Measurements from ENCODE around the gene LTB. TPM values are rescaled to one million over a fixed set of nuclear protein-coding genes. Genes with fewer than 3 reads are reported as not detected.
"Not testable (repeated sequence)": the region's sequence is repeated elsewhere in the genome, so short reads cannot be mapped to it uniquely, and the experiment has no call there.

LTB gene
- total RNA-seq, 4 donors from 2014 or later: not detected

DNA sequence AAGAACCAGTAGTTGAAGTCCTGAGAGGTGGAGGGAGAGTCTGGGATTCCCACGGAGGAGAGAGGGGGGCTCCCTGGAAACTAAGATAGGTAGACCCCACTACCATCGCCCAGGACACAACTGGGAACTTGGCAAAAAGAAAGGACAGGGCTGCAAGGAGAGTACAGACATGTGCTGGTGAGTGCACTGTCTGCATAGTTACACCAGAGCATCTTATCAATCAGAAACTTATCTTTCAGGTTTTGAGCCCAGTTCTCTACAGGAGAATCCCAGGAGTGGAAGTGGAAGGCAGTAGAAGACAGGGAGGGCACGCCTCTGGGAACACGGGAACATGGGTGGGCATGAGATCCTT, 22.6 kb downstream of the LTB start:
- TF ChIP-seq POLR2A (IDR thresholded peaks at IDR 0.05) (no peak), EP300 (IDR thresholded peaks at IDR 0.05) (no peak), POLR2AphosphoS5 (IDR thresholded peaks at IDR 0.05) (no peak)
- TF ChIP-seq, protein P1, sequence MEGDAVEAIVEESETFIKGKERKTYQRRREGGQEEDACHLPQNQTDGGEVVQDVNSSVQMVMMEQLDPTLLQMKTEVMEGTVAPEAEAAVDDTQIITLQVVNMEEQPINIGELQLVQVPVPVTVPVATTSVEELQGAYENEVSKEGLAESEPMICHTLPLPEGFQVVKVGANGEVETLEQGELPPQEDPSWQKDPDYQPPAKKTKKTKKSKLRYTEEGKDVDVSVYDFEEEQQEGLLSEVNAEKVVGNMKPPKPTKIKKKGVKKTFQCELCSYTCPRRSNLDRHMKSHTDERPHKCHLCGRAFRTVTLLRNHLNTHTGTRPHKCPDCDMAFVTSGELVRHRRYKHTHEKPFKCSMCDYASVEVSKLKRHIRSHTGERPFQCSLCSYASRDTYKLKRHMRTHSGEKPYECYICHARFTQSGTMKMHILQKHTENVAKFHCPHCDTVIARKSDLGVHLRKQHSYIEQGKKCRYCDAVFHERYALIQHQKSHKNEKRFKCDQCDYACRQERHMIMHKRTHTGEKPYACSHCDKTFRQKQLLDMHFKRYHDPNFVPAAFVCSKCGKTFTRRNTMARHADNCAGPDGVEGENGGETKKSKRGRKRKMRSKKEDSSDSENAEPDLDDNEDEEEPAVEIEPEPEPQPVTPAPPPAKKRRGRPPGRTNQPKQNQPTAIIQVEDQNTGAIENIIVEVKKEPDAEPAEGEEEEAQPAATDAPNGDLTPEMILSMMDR (IDR thresholded peaks at IDR 0.05): no peak
- peak overlapping the region; percentile 13 for H3K27ac ChIP-seq
- H3K9me3 ChIP-seq: no peaks in the 10 kb centered on the region
- H3K4me1 ChIP-seq: peaks cover 29% of the 10 kb centered on the region
- peaks cover 41% of the 10 kb centered on the region for H3K36me3 ChIP-seq
- DNase-seq (ENCODE audit: low spot score in 2 of 2): no peak
- H3K4me3 ChIP-seq: no peak overlapping the region
- 67% methylated on average over 4 of the region's 4 CpGs for WGBS
- no peaks in the 10 kb centered on the region for H3K27me3 ChIP-seq

GRCh38 chr6:31558631-31559500, 23.4 kb downstream of the LTB start:
- Histone ChIP-seq H3K9me3 (no peaks in the 10 kb centered on the region), H3K4me1 (peaks cover 29% of the 10 kb centered on the region), H3K27me3 (no peaks in the 10 kb centered on the region), H3K36me3 (peaks cover 45% of the 10 kb centered on the region), H3K27ac (no peak overlapping the region), H3K4me3 (no peak overlapping the region)
- DNase-seq (ENCODE audit: low spot score in 2 of 2): no peak
- TF ChIP-seq POLR2AphosphoS5 (IDR thresholded peaks at IDR 0.05) (no peak), POLR2A (IDR thresholded peaks at IDR 0.05) (no peak), EP300 (IDR thresholded peaks at IDR 0.05) (no peak)
- TF ChIP-seq, protein P1 (IDR thresholded peaks at IDR 0.05): no peak
- 72% methylated on average over 14 of the region's 14 CpGs for whole genome bisulfite sequencing

- Histone ChIP-seq H3K4me3 (no peak overlapping the region), H3K36me3 (peaks cover 50% of the 10 kb centered on the region), H3K27me3 (no peaks in the 10 kb centered on the region), H3K27ac (no peak overlapping the region), H3K4me1 (peaks cover 26% of the 10 kb centered on the region), H3K9me3 (no peaks in the 10 kb centered on the region)
- 69% methylated on average over 4 of the region's 8 CpGs for WGBS
- TF ChIP-seq, protein P1 (IDR thresholded peaks at IDR 0.05): no peak
- TF ChIP-seq POLR2AphosphoS5 (IDR thresholded peaks at IDR 0.05) (no peak), POLR2A (IDR thresholded peaks at IDR 0.05) (no peak), EP300 (IDR thresholded peaks at IDR 0.05) (no peak)
- no peak for DNase-seq (ENCODE audit: low spot score in 2 of 2)
Observed at GRCh38 chr6:31558318-31558625, 24.0 kb downstream of the LTB start.

- Histone ChIP-seq H3K27me3 (no peaks in the 10 kb centered on the region), H3K4me1 (peaks cover 26% of the 10 kb centered on the region), H3K4me3 (no peak overlapping the region), H3K27ac (no peak overlapping the region), H3K36me3 (peaks cover 52% of the 10 kb centered on the region), H3K9me3 (no peaks in the 10 kb centered on the region)
- no peak for DNase-seq (ENCODE audit: low spot score in 2 of 2)
- TF ChIP-seq EP300 (IDR thresholded peaks at IDR 0.05) (no peak), POLR2A (IDR thresholded peaks at IDR 0.05) (no peak), POLR2AphosphoS5 (IDR thresholded peaks at IDR 0.05) (no peak)
- TF ChIP-seq, protein P1 (IDR thresholded peaks at IDR 0.05): no peak
- 71% methylated on average over 14 of the region's 24 CpGs for WGBS
Observed at GRCh38 chr6:31557443-31558317, 24.5 kb downstream of the LTB start.

GRCh38 chr6:31556307-31556706, 25.9 kb downstream of the LTB start:
- Histone ChIP-seq H3K36me3 (peaks cover 61% of the 10 kb centered on the region), H3K27ac (no peak overlapping the region), H3K9me3 (no peaks in the 10 kb centered on the region), H3K27me3 (no peaks in the 10 kb centered on the region), H3K4me1 (peaks cover 25% of the 10 kb centered on the region), H3K4me3 (no peak overlapping the region)
- no peak for DNase-seq (ENCODE audit: low spot score in 2 of 2)
- TF ChIP-seq POLR2A (IDR thresholded peaks at IDR 0.05): no peak
- TF ChIP-seq POLR2AphosphoS5 (IDR thresholded peaks at IDR 0.05): no peak
- TF ChIP-seq, protein P1 (IDR thresholded peaks at IDR 0.05): no peak
- TF ChIP-seq EP300 (IDR thresholded peaks at IDR 0.05): no peak
- WGBS: 78% methylated on average over 3 of the region's 3 CpGs

- 63% methylated on average over 5 of the region's 5 CpGs for WGBS
- peaks cover 51% of the 10 kb centered on the region for H3K36me3 ChIP-seq
- not testable (repeated sequence) for DNase-seq (ENCODE audit: low spot score in 2 of 2)
Observed at GRCh38 chr6:31551371-31551770, 30.9 kb downstream of the LTB start.

More at GRCh38 chr6:31551371-31551770, 30.9 kb downstream of the LTB start:
- H3K27me3 ChIP-seq, H3K27ac ChIP-seq, H3K9me3 ChIP-seq, H3K4me3 ChIP-seq: not testable (repeated sequence)
- peaks cover 18% of the 10 kb centered on the region for H3K4me1 ChIP-seq
